ENCODE results near the gene VPS13D. TPM values are rescaled to one million over a fixed set of nuclear protein-coding genes. Genes with fewer than 3 reads are reported as not detected.
A peak's percentile ranks its signal among the peaks of the same experiment; 100 is the strongest.

VPS13D gene
- total RNA-seq, 1 experiment from 2014 or later: 20.2 TPM

GRCh38 chr1:12309783-12310742, 80.2 kb downstream of the VPS13D start:
- peaks cover 15 to 16% of the 10 kb centered on the region in 2 experiments for H3K9me3 Mint-ChIP-seq
- H2AK5ac ChIP-seq (ENCODE audit: insufficient read length, low read length): no peak overlapping the region
- no peaks in the 10 kb centered on the region for H3K4me1 ChIP-seq (ENCODE audit: insufficient read depth, low read length)
- peaks cover 7% of the 10 kb centered on the region in 2 experiments; a peak in 3 of 4 replicates for H3K4me1 Mint-ChIP-seq
- H3K27me3 Mint-ChIP-seq (ENCODE audit: low read depth): no peaks in the 10 kb centered on the region
- no CpG with 5 or more reads among the region's 6 CpGs for WGBS (ENCODE audit: extremely low coverage, insufficient read length, low lambda C conversion rate)
- no peak overlapping the region for H3K56ac ChIP-seq (ENCODE audit: insufficient read length, low read depth, low read length)
- H3K9me3 ChIP-seq (ENCODE audit: control insufficient read depth, low read depth, low read length): no peaks in the 10 kb centered on the region
- no peak overlapping the region for H3K4me3 Mint-ChIP-seq
- TF ChIP-seq, protein P1, sequence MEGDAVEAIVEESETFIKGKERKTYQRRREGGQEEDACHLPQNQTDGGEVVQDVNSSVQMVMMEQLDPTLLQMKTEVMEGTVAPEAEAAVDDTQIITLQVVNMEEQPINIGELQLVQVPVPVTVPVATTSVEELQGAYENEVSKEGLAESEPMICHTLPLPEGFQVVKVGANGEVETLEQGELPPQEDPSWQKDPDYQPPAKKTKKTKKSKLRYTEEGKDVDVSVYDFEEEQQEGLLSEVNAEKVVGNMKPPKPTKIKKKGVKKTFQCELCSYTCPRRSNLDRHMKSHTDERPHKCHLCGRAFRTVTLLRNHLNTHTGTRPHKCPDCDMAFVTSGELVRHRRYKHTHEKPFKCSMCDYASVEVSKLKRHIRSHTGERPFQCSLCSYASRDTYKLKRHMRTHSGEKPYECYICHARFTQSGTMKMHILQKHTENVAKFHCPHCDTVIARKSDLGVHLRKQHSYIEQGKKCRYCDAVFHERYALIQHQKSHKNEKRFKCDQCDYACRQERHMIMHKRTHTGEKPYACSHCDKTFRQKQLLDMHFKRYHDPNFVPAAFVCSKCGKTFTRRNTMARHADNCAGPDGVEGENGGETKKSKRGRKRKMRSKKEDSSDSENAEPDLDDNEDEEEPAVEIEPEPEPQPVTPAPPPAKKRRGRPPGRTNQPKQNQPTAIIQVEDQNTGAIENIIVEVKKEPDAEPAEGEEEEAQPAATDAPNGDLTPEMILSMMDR (conservative IDR thresholded peaks at IDR 0.05): no peak
- no peak overlapping the region for H3K9ac ChIP-seq (ENCODE audit: extremely low read depth, insufficient read length, low read length)
- H3K27me3 ChIP-seq (ENCODE audit: insufficient read depth, low read length): no peaks in the 10 kb centered on the region
- no peaks in the 10 kb centered on the region for H3K23me2 ChIP-seq (ENCODE audit: insufficient read length, low read depth, low read length, poor library complexity, severe bottlenecking)
- H3K79me1 ChIP-seq (ENCODE audit: insufficient read depth, low read depth, low read length, poor library complexity, severe bottlenecking): no peaks in the 10 kb centered on the region
- H3K18ac ChIP-seq (ENCODE audit: insufficient read length, low read depth, low read length): no peak overlapping the region
- peaks cover 29 to 74% (median 55%) of the 10 kb centered on the region in 3 experiments for H3K36me3 Mint-ChIP-seq (ENCODE audit: insufficient read depth in 1 of 3, low read depth in 3 of 3)
- H3K27ac Mint-ChIP-seq: peak overlapping the region in 2 of 3 experiments; percentile 68 to 73; a peak in 4 of 7 replicates
- no peak overlapping the region for H2BK5ac ChIP-seq (ENCODE audit: insufficient read length, low read length)
- no peak overlapping the region for H3K23ac ChIP-seq (ENCODE audit: insufficient read length, low read depth, low read length)
- no peak overlapping the region for H4K8ac ChIP-seq (replicated peaks; ENCODE audit: insufficient read length, low read depth, low read length)
- no peak overlapping the region for H3K27ac ChIP-seq (ENCODE audit: insufficient read length, low read depth, low read length)
- H3K4ac ChIP-seq (ENCODE audit: low read depth, low read length): no peak overlapping the region
- no peak overlapping the region for H3K14ac ChIP-seq (ENCODE audit: insufficient read depth, low read length)
- no peak overlapping the region for H3K4me2 ChIP-seq (ENCODE audit: insufficient read depth, insufficient read length, low read length)
- no peak overlapping the region for H2AFZ ChIP-seq (ENCODE audit: low read length)
- no peaks in the 10 kb centered on the region for H4K20me1 ChIP-seq (ENCODE audit: control insufficient read depth, insufficient read depth, insufficient read length)
- H4K91ac ChIP-seq (ENCODE audit: insufficient read length, low read depth, low read length): no peak overlapping the region
- no peak overlapping the region for H4K5ac ChIP-seq (ENCODE audit: insufficient read length, low read depth, low read length)
- no peak overlapping the region for H2BK15ac ChIP-seq (ENCODE audit: low read depth, low read length)
- no peaks in the 10 kb centered on the region for H3K79me2 ChIP-seq (ENCODE audit: insufficient read depth, low read length)
- no peak overlapping the region for H3T11ph ChIP-seq (ENCODE audit: low read length)
- no peak for DNase-seq
- H2BK120ac ChIP-seq (ENCODE audit: low read depth, low read length, poor library complexity, severe bottlenecking): no peak overlapping the region
- H2BK12ac ChIP-seq (ENCODE audit: insufficient read length, low read depth, low read length): no peak overlapping the region
- H2BK20ac ChIP-seq (ENCODE audit: low read depth, low read length, poor library complexity, severe bottlenecking): no peak overlapping the region

All from H9 (cell line).